ENCODE measurements around the gene NPIPB4.
"Not testable (repeated sequence)": the region's sequence is repeated elsewhere in the genome, so short reads cannot be mapped to it uniquely, and the experiment has no call there.

DNA sequence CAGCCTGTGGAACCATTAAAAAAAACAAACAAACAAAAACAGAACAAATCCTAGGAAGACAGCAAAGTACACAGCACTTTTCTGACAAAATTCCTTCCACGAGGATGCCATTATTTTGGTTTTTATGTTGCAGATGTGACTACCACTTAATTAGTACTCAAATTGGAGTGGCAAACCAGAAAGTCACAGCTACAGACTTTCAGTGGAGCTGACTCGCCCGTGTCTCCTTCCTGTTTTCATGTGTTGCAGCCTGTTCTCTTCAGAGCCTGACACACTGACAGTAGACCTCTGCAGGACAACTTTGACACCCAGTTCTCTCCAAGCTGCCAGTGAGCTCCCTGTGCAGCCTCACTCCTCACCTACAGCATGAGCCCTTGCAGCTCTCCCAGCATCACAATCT, 24.4 kb upstream of the NPIPB4 start:
- TF ChIP-seq ESRRA (IDR thresholded peaks at IDR 0.05; ENCODE audit: borderline replicate concordance, low read depth); BACH1 (tag; IDR thresholded peaks at IDR 0.05); TARDBP (IDR thresholded peaks at IDR 0.05); ATF7 (IDR thresholded peaks at IDR 0.05); L3MBTL2 (IDR thresholded peaks at IDR 0.05); GTF2F1 (IDR thresholded peaks at IDR 0.05; ENCODE audit: low read depth, low read length); PPARD (CRISPR knock-in tag; IDR thresholded peaks at IDR 0.05); ZFP1 (CRISPR knock-in tag; IDR thresholded peaks at IDR 0.05); RCOR1 (IDR thresholded peaks at IDR 0.05; ENCODE audit: borderline replicate concordance in 1 of 2, low read depth in 2 of 2, low read length in 2 of 2): not testable (repeated sequence)
- TF ChIP-seq, protein P1, sequence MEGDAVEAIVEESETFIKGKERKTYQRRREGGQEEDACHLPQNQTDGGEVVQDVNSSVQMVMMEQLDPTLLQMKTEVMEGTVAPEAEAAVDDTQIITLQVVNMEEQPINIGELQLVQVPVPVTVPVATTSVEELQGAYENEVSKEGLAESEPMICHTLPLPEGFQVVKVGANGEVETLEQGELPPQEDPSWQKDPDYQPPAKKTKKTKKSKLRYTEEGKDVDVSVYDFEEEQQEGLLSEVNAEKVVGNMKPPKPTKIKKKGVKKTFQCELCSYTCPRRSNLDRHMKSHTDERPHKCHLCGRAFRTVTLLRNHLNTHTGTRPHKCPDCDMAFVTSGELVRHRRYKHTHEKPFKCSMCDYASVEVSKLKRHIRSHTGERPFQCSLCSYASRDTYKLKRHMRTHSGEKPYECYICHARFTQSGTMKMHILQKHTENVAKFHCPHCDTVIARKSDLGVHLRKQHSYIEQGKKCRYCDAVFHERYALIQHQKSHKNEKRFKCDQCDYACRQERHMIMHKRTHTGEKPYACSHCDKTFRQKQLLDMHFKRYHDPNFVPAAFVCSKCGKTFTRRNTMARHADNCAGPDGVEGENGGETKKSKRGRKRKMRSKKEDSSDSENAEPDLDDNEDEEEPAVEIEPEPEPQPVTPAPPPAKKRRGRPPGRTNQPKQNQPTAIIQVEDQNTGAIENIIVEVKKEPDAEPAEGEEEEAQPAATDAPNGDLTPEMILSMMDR (IDR thresholded peaks at IDR 0.05 in 2 of 3, conservative IDR thresholded peaks at IDR 0.05 in 1 of 3; ENCODE audit: insufficient read depth in 2 of 3, low read depth in 1 of 3, low read length in 3 of 3) = not testable (repeated sequence)
- TF ChIP-seq, protein P2, sequence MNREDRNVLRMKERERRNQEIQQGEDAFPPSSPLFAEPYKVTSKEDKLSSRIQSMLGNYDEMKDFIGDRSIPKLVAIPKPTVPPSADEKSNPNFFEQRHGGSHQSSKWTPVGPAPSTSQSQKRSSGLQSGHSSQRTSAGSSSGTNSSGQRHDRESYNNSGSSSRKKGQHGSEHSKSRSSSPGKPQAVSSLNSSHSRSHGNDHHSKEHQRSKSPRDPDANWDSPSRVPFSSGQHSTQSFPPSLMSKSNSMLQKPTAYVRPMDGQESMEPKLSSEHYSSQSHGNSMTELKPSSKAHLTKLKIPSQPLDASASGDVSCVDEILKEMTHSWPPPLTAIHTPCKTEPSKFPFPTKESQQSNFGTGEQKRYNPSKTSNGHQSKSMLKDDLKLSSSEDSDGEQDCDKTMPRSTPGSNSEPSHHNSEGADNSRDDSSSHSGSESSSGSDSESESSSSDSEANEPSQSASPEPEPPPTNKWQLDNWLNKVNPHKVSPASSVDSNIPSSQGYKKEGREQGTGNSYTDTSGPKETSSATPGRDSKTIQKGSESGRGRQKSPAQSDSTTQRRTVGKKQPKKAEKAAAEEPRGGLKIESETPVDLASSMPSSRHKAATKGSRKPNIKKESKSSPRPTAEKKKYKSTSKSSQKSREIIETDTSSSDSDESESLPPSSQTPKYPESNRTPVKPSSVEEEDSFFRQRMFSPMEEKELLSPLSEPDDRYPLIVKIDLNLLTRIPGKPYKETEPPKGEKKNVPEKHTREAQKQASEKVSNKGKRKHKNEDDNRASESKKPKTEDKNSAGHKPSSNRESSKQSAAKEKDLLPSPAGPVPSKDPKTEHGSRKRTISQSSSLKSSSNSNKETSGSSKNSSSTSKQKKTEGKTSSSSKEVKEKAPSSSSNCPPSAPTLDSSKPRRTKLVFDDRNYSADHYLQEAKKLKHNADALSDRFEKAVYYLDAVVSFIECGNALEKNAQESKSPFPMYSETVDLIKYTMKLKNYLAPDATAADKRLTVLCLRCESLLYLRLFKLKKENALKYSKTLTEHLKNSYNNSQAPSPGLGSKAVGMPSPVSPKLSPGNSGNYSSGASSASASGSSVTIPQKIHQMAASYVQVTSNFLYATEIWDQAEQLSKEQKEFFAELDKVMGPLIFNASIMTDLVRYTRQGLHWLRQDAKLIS (CRISPR knock-in tag; IDR thresholded peaks at IDR 0.05) = not testable (repeated sequence)

All from K562 (cell line).